ENCODE results near the gene SLC7A14. TPM values are rescaled to one million over a fixed set of nuclear protein-coding genes. Genes with fewer than 3 reads are reported as not detected.

Gene SLC7A14
- total and polyA plus RNA-seq, 2 of the 13 experiments (the other 11 are each of a cell fraction or from before 2014, with no cell fraction given) = not detected

GRCh38 chr3:170418422-170419398, 167.2 kb downstream of the SLC7A14 start, which contains the start of gene CLDN11 (continued):
- TF ChIP-seq, protein P1, sequence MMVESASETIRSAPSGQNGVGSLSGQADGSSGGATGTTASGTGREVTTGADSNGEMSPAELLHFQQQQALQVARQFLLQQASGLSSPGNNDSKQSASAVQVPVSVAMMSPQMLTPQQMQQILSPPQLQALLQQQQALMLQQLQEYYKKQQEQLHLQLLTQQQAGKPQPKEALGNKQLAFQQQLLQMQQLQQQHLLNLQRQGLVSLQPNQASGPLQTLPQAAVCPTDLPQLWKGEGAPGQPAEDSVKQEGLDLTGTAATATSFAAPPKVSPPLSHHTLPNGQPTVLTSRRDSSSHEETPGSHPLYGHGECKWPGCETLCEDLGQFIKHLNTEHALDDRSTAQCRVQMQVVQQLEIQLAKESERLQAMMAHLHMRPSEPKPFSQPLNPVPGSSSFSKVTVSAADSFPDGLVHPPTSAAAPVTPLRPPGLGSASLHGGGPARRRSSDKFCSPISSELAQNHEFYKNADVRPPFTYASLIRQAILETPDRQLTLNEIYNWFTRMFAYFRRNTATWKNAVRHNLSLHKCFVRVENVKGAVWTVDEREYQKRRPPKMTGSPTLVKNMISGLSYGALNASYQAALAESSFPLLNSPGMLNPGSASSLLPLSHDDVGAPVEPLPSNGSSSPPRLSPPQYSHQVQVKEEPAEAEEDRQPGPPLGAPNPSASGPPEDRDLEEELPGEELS (CRISPR knock-in tag; IDR thresholded peaks at IDR 0.05) = no peak
- TF ChIP-seq, protein P2, sequence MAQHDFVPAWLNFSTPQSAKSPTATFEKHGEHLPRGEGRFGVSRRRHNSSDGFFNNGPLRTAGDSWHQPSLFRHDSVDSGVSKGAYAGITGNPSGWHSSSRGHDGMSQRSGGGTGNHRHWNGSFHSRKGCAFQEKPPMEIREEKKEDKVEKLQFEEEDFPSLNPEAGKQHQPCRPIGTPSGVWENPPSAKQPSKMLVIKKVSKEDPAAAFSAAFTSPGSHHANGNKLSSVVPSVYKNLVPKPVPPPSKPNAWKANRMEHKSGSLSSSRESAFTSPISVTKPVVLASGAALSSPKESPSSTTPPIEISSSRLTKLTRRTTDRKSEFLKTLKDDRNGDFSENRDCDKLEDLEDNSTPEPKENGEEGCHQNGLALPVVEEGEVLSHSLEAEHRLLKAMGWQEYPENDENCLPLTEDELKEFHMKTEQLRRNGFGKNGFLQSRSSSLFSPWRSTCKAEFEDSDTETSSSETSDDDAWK (CRISPR knock-in tag; IDR thresholded peaks at IDR 0.05) = no peak
- TF ChIP-seq ZNF3 (CRISPR knock-in tag; IDR thresholded peaks at IDR 0.05) (no peak), TOPORS (CRISPR knock-in tag; IDR thresholded peaks at IDR 0.05) (no peak), ARID4A (CRISPR knock-in tag; IDR thresholded peaks at IDR 0.05; ENCODE audit: borderline replicate concordance) (peak; percentile 62), NAIF1 (CRISPR knock-in tag; IDR thresholded peaks at IDR 0.05; ENCODE audit: borderline replicate concordance) (no peak), TFDP2 (CRISPR knock-in tag; IDR thresholded peaks at IDR 0.05) (peak; percentile 36; the same call in 1 of the 2 replicates), ZNF326 (CRISPR knock-in tag; IDR thresholded peaks at IDR 0.05; ENCODE audit: borderline replicate concordance) (no peak), PCBP1 (IDR thresholded peaks at IDR 0.05; ENCODE audit: borderline replicate concordance, low read depth, low read length) (no peak), ZSCAN22 (CRISPR knock-in tag; IDR thresholded peaks at IDR 0.05) (no peak), ZIK1 (CRISPR knock-in tag; IDR thresholded peaks at IDR 0.05; ENCODE audit: borderline replicate concordance, low read depth) (no peak), ZNF382 (CRISPR knock-in tag; IDR thresholded peaks at IDR 0.05; ENCODE audit: borderline replicate concordance) (no peak), NCOA5 (CRISPR knock-in tag; IDR thresholded peaks at IDR 0.05) (no peak)
